Kasumi-1 (cell line): Measurements from ENCODE around the gene PEX5L.
"Not testable (repeated sequence)": the region's sequence is repeated elsewhere in the genome, so short reads cannot be mapped to it uniquely, and the experiment has no call there.

ENCODE experiments used
- DNase-seq, 2 experiments: peaks; one replicate each; lab custom pipeline; 2025; lab: John Stamatoyannopoulos, UW

Gene PEX5L

DNA sequence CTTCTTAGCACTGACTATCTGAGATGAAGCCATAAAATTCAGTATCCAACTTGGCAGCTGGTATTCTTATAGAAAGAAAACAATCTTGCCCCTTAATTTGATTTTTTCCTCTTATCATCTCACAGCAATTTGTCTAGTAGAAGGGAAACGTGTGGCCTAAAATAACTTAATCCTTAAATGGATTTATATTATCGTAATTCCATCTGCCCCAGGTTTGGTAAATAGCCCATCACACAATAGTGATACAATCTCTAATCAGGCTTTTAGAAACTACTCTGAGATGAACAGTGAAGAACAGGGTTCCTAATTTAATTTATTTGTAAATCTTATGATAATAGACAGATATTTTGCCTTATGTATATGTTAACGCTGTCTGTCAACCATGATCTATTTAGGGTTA lies 24.8 kb downstream of the PEX5L start:
- DNase-seq = no peak

DNA sequence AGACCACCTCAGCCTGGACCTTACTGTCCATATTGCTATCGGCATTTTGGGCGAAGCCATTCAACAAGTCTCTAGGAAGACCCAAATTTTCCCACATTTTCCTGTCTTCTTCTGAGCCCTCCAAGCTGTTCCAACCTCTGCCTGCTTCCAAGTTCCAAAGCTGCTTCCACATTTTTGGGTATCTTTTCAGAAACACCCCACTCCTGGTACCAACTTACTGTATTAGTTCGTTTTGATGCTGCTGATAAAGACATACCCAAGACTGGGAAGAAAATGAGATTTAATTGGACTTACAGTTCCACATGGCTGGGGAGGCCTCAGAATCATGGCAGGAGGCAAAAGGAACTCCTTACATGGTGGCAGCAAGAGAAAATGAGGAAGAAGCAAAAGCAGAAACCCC lies 28.4 kb downstream of the PEX5L start:
- DNase-seq = not testable (repeated sequence)

DNA sequence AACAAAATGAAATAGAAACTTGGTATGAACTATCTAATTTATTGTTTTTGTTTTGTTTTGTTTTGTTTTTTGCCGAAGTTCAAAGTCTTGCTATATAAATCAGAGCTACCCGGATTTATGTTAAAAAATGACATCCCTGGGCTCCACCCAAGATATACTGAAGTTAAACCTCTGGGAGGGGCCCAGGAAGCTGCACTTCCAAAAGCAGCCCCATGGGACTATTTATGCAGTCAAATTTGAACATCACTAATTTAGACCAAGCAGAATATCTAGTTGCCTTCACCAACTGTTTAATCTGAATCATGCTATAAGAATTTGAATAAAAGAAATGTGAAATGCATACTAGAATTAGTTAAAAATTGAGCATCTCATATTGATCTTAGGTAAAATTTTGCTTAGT lies 32.2 kb downstream of the PEX5L start:
- DNase-seq = no peak

GRCh38 chr3:180002006-180002405 lies 34.7 kb downstream of the PEX5L start:
- no peak for DNase-seq

- DNase-seq = no peak
These were observed 36.2 kb downstream of the PEX5L start for GRCh38 chr3:180000500-180000899.

DNA sequence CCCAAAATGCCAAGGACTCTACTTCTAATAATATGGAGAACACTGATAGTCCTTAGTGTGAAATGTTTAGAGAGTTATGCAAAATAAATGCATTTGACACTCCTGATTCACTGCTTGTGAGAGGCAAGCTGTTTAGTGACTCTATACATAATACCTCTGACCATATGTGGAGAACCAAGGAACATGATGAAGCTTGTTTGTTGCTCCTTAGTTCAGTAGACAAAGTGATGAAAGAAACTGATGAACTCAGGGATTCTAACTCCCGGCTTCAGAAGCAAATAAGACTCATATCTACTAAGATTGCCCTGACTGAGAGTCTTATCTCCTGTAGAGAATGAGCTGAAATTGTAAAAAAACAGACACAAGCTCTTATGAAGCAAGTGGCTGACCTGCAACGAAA lies 41.3 kb downstream of the PEX5L start:
- no peak for DNase-seq

DNA sequence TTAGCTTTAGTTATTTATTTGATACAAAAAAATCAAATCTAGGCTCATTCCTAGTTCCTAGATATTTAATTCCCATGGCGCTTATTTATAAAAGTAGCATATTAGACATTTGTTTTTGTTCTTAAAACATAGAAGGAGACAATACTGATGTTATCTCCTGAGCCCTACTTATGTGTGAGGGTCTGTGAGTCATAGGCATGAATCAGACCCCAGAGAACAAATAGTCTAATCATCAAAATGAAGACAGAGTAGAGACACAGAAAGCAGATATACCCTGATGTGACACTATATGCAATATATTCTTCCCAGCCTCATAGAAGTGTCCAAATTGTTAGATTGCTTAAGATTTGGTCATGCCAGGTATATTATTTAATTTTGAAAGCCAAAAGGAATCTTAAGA lies 44.9 kb downstream of the PEX5L start:
- DNase-seq = no peak

DNA sequence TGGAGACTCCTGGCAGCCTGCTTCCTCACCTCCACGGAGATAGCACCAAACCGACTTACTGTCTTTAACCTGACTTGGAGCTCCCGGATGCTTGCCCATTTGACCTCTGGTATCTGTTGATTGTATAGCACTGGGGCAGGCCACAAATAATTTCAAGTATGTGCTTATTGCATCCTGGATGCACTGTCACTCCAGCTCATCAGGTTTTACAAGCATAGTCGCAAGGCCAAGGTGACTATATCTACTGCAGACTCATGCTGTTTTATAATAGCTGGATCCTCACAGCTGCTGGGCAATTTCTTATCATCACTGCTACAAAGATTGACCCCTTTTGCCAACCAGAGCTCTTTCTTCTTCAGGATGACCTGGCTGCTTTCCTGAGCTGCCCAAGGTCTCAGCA lies 45.6 kb downstream of the PEX5L start:
- no peak for DNase-seq

DNA sequence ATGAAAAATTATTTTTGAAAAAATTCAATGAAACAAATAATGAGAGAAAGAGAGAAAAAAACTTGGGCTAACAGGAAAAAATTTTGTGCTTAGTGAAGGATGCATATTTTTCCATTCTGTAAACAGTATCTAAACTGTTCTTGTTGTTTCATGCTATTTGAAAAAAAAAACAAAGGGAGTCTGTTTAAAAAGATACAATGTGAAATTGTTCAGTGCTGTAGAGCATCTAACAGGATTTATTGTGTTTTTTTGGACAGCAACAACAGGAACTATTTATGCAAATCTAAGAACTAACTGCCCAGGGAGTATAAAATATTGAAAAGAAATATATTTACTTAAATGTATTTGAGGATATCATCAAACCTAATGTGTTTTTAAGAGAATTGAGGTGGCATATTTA lies 55.1 kb downstream of the PEX5L start:
- DNase-seq = no peak

DNA sequence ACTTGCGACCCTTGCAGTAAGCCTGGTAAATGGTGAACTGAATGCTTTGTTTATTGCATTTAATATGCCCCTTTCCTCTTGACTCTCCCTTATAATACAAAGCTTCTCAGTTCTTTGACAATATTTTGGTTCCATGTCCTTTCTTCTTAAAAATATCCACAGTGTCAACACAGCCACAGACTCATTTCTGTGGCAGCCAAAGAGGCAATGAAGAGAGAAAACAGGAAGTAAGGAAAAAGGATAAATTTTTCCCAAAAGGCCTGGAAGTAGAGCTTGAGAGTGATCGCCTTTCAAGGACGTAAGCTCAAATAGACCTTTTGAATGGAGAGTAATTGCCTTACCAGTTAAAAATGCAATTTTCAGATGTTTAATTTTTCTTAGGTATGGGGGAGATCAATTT lies 59.4 kb downstream of the PEX5L start:
- DNase-seq = no peak

GRCh38 chr3:179973931-179974361 lies 62.8 kb downstream of the PEX5L start:
- peak in 1 of 2 experiments; percentile 9 for DNase-seq

DNA sequence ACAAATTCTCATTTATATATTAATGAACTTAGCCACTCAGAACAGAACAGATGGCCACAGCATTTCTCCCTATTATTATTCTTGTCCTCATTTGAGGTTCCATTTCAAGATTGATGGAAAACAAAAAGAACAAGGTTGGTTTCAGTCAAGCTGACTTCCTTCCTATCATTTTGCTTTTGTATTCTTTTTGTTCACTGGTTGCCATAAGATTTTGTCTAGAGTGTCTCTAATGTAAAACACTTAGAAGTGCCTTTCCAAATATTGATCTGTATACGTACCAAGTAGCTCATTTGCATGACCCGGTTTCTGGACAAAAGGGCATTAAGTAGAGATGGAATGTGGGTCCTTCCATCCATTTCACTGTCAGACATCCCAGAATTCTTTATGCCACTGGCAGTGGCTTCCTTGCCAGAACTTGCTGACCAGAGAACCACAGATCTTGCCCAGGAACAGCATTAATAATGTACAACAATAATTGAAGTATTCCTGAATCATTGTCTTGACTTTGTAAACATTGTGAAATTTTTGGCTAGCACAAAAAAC lies 63.8 kb downstream of the PEX5L start:
- no peak for DNase-seq

DNA sequence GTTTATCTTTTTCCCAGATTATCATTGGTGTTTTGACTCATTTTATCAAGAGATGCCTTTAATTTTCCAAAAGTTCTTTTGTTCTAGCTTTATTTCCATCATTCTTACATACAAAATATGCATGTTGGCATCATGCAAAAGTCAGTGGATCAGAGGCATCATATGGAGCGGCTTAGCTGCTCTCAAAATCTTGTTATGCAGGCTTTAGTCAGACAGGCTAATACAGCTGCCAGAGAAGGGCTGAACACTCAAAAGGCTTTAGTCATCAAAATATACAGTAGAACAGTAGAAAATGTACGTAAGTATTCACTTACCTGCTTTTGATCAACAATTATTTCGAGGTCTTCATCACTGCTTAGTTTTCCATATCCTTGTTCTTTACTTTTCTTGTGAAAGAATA lies 65.5 kb downstream of the PEX5L start:
- no peak for DNase-seq

GRCh38 chr3:179970746-179971145 lies 66.0 kb downstream of the PEX5L start:
- no peak for DNase-seq

- no peak for DNase-seq
These were observed 67.2 kb downstream of the PEX5L start for GRCh38 chr3:179969525-179969924.

DNA sequence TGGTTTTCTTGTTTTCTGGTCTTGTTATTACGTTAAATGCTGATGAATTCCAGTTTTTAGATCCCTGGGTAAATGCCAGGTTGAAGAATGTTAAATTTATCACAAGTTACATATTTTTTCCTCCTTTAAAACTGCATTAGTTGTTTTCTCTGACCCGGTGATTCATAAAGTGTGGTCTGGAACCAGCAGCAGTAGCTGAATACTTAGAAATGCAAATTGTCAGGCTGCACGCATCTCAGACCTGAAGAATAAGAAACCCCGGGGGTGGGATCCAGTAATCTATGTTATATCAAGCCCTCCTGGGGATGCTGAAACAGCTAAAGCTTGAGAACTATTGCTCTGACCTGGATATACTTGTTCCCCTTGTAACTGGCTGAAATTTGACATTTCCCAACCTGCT lies 69.1 kb downstream of the PEX5L start:
- DNase-seq = no peak

DNA sequence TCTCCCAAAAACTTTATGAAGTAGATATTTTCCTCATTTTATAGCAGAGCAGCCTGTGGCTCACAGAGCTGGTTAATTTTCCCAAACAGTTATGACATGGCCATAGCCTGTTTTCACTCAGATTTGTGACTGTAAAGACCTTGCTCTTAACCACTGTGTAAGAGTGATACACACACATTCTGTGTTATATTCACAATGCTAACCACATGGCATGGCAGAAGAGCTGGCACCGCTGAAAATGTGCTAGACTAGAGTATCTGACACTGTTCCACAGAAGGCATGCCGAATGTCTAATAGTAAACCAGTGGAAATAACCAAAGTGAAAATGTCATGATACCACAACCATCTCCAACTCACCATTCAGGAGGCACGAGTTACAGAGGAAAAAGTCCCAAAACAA lies 71.8 kb downstream of the PEX5L start:
- no peak for DNase-seq

DNA sequence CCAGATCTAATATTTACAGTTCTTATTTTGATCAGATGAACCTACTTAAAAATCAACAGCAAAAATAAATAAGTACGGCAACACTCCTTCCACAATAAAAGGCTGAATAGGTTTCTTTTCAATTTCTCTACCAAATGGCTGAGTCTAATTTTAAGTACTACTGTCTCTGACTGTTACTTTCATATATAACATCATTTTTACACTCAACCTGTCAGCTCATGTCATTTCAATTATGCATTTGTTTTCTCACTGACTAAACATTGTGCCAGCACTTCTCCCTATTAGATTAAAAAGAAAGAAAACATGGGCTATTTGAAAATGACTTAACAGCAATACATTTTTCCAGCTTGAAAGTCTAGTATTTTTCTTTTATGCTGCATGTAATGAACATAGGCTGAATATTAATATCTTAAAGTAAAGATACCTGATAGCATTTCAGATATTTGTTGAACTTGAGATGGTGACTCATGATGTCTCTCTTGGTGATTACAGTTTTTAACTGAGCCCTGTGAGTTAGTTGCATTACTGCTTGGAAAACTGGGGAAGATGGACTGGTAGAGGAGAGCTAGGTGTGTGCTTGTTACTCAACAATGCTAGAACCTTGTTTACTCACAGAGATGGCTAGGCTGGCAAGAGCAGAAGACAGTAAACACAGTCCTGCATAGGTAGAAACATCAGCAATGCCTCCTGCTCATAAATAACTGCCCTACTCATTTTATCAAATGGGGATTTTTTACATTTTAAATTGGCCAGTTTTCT lies 73.9 kb downstream of the PEX5L start:
- DNase-seq = no peak

GRCh38 chr3:179961703-179962078 lies 75.0 kb downstream of the PEX5L start:
- DNase-seq = no peak

DNA sequence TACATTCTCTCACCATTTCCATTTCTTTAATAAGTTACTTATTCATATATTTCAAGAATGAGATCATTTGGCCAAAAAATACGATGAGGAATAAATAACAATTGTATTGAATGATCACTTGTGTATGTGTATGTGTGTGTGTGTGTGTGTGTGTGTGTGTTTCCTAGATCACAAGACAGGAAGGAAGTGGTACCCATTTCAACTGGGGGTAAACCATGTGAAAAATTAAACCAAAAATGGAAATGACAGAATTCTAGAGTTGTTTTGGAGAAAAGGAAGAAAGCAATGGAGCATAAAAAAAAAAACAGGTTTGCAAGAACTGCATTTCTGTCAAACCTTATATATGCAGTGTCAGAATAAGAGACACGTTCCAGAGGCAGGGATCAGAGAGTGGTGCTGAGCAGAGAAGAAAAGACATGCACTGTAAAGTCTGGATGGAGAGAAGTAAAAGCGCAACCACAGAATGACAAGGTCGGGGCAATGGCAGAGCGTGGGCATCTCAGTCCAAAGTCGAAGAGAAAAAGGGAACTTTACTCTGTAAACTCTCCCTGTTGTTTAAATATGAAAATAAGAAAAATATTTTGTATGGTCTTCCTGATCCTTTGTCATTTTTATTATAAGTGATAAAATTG lies 75.5 kb downstream of the PEX5L start:
- DNase-seq = no peak

DNA sequence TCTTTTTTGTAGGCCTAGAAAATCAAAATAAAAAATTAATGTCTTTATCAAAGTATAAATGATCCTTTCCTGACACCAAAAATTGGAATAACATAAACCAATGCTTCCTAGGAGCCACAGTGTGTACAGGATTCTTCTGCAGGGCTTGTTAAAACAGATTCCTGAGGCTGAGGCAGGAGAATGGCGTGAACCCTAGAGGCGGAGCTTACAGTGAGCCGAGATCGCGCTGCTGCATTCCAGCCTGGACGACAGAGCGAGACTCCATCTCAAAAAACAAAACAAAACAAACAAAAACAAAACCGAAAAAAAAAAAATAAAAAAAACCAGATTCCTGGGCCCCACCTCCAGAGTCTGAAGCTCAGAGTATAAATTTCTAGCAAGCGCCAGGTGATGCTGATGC lies 78.0 kb downstream of the PEX5L start:
- no peak for DNase-seq

DNA sequence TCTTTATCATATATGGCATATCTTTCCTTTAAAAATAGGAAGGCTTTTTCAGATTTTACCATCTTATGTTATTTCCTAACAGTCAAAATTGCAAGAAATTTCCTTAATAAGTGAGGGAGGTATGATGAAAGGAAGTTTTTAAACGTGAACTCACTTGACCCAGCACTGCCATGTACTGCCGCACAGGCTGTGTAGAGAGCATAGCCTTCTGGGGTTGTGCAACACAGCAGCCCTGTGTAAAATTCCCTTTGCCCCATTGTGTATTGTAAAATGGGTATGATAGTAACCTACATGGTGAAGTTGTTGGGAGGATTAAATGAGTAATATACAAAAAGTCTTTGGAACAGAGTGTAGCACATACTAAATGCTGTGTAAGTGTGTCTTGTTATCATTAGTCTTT lies 78.6 kb downstream of the PEX5L start:
- no peak for DNase-seq

- no peak for DNase-seq
These were observed 79.4 kb downstream of the PEX5L start for GRCh38 chr3:179957264-179957845.
